Left forelimb (tissue), 1 donor: Measurements from ENCODE around the gene SRRM3.
"Not testable (repeated sequence)": the region's sequence is repeated elsewhere in the genome, so short reads cannot be mapped to it uniquely, and the experiment has no call there.

ENCODE experiments used
- DNase-seq: peaks from one replicate; pipeline ENCODE4 v3.0.0-alpha.2; 2018; ENCODE audit warnings: low spot score

SRRM3 gene

DNA sequence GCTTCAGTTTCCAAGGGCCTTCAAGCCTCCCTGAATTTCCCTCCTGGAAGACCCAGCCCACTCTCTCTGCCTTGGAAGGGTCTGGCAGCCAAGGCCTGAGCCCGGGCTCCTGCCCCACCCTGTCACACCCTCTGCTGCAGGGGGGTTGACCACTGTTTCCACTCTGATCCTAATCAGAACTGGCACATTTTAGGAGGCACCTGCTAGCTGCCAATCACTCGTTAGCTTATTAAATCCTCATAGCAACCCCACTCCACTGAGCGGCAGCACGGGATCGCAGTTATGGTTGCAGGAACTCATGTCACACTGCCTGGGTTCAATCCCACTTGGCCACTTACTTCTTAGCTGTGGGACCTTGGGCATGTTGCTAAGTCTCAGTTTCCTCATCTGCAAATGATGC lies 113.7 kb downstream of the SRRM3 start:
- no peak for DNase-seq

DNA sequence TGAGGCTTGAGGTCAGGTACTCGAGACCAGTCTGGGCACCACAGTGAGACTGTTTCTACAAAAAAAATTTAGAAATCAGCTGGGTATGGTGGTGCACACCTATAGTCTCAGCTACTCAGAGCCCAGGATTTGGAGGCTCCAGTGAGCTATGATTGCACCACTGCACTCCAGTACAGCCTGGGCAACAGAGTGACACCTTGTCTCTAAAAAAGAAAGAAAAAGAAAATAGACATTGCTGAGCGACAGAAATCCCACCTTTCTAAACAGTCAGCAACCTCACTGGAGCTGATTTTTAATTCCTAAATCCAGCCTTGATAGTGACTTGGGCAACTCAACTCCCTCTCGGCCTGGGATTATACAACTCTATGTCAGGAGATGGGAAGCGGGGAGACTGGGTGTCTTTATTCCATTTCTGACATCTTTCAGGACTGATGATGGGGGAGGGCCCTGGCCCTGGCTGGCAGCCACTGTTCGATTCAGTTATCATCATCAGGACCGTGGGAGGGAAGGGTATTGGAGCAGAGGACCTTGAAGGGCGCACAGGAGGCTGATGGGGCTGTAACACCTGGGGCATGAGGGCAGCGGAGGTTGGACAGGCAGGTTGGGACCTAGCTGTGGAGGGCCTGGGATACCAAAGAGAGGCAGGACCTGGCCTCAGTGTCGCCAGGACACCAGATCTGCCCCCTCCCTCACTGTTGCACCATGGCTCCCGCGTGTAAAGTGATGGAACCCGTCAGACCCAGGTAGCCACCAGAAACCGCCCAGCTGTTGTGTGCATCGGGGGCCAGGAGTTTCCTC lies 115.5 kb downstream of the SRRM3 start:
- DNase-seq: no peak

- DNase-seq: peak; percentile 97
Observed at GRCh38 chr7:76317782-76318487, 116.2 kb downstream of the SRRM3 start.

- DNase-seq: peak; percentile 77
Observed at GRCh38 chr7:76318488-76319353, 117.0 kb downstream of the SRRM3 start.

GRCh38 chr7:76325092-76325491 lies 123.4 kb downstream of the SRRM3 start:
- no peak for DNase-seq

GRCh38 chr7:76325811-76326210 lies 124.1 kb downstream of the SRRM3 start:
- no peak for DNase-seq

- DNase-seq: no peak
Observed at GRCh38 chr7:76326646-76327233, 125.0 kb downstream of the SRRM3 start.

GRCh38 chr7:76327610-76328009 lies 125.9 kb downstream of the SRRM3 start:
- DNase-seq: no peak

GRCh38 chr7:76328389-76328788 lies 126.7 kb downstream of the SRRM3 start:
- no peak for DNase-seq

DNA sequence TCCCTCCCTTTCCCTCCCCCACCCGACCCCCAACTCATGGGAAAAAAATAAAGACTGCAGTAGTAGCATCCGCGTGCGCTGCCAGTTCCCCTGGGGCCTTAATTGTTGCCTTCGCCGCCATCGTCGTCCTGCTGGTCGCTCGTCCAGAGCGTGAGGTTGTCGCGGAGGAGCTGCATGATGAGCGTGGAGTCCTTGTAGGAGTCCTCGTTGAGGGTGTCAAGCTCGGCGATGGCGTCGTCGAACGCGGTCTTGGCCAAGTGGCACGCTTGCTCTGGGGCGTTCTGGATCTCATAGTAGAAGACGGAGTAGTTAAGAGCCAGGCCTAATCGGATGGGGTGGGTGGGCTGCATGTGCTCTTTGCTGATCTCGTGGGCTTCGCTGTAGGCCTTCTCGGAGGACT lies 127.8 kb downstream of the SRRM3 start:
- DNase-seq: no peak

- no peak for DNase-seq
Observed at GRCh38 chr7:76330261-76330660, 128.6 kb downstream of the SRRM3 start.

DNA sequence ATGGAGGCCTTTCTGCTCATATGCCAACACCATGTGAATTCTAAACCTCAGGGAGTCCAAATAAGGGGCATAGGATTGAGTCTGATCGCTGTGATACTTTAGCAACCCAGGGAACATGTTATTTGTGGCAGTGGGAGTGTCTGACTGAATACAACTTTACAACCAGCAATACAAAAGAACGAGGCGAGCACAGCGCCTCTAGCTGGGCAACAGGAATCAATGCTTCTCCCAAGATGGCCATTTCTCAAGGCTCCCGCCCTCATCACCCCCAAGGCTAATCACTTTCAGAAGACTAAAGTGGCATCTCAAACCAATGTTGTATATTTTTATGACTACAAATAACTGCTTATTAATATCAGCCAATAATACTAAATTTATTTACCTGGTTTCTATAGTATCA lies 129.0 kb downstream of the SRRM3 start:
- no peak for DNase-seq

- no peak for DNase-seq
Observed at GRCh38 chr7:76332078-76332477, 130.4 kb downstream of the SRRM3 start.

GRCh38 chr7:76333511-76334101 lies 131.9 kb downstream of the SRRM3 start:
- DNase-seq: no peak

DNA sequence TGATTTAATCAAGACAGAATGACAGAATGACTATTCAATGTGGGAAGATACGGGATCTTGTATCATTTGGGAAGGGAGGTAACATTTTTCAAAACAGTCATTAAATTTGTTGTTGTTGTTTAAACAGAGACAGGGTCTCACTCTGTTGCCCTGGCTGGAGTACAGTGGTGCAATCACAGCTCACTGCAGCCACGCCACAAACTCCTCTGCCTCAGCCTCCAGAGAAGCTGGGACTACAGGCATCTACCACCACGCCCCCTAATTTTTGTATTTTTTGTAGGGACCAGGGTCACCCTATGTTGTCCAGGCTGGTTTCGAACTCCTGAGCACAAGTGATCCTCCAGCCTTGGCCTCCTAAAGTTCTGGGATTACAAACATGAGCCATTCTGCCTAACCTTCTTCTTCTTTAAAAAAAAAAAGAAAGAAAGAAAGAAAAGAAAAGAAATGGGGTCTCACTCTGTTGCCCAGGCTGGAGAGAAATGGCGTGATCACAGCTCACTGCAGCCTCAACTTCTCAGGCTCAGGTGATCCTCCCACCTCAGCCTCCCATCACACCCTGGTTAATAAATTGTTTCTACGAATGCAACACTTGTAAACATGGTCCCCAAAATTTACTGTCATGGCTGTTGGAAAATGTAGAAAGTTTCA lies 132.7 kb downstream of the SRRM3 start:
- no peak for DNase-seq

DNA sequence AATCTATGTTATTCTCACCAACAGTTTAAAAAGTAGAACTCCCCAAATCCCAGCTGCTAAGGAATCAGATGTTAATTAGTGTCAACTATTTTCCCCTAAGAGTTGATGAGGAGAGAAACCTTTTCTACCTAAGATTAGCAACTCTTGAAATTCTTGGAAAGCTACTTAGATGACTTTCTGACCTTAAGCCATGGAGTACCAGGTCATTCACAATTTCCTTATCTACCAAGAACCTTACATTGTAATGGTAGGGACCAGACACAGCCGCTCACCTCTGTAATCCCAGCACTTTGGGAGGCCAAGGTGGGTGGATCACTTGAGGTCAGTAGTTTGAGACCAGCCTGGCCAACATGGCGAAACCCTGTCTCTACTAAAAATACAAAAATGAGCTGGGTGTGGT lies 133.7 kb downstream of the SRRM3 start:
- DNase-seq: not testable (repeated sequence)

DNA sequence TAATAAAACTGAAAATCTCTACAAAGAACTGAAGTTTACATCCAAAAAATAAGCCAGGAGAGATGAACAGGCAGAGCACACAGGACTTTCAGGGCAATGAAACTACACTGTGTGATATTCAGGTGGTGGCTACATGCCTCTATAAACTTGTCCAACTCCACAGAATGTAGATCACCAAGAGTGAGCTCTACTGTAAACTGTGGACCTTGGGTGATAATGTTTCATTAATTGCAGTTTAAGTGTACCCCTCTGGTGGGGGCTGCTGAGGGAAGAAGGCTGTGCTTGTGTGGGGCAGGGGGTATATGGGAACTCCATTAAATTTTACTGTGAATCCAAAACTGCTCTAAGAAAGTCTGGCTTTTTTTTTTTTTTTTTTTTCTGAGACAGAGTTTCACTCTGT lies 134.4 kb downstream of the SRRM3 start:
- no peak for DNase-seq
